ENCODE results near the gene PDLIM1.

- TF ChIP-seq SMARCA5 (IDR thresholded peaks at IDR 0.05), result no peak
- TF ChIP-seq TCF12 (IDR thresholded peaks at IDR 0.05; ENCODE audit: low read depth, low read length), result no peak
- TF ChIP-seq MTA3 (IDR thresholded peaks at IDR 0.05; ENCODE audit: borderline replicate concordance, low read length), result no peak
- TF ChIP-seq, protein P1, sequence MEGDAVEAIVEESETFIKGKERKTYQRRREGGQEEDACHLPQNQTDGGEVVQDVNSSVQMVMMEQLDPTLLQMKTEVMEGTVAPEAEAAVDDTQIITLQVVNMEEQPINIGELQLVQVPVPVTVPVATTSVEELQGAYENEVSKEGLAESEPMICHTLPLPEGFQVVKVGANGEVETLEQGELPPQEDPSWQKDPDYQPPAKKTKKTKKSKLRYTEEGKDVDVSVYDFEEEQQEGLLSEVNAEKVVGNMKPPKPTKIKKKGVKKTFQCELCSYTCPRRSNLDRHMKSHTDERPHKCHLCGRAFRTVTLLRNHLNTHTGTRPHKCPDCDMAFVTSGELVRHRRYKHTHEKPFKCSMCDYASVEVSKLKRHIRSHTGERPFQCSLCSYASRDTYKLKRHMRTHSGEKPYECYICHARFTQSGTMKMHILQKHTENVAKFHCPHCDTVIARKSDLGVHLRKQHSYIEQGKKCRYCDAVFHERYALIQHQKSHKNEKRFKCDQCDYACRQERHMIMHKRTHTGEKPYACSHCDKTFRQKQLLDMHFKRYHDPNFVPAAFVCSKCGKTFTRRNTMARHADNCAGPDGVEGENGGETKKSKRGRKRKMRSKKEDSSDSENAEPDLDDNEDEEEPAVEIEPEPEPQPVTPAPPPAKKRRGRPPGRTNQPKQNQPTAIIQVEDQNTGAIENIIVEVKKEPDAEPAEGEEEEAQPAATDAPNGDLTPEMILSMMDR (IDR thresholded peaks at IDR 0.05 in 2 of 3, conservative IDR thresholded peaks at IDR 0.05 in 1 of 3; ENCODE audit: control insufficient read depth in 2 of 3, extremely low read depth in 1 of 3, insufficient read depth in 1 of 3, low read depth in 3 of 3, low read length in 3 of 3), result no peak
- no peak for TF ChIP-seq RFX5 (IDR thresholded peaks at IDR 0.05; ENCODE audit: low read depth, low read length)
- TF ChIP-seq POLR2AphosphoS2 (IDR thresholded peaks at IDR 0.05; ENCODE audit: low read depth, low read length), result no peak
- no peak for TF ChIP-seq SMC3 (IDR thresholded peaks at IDR 0.05; ENCODE audit: borderline replicate concordance, low read length)
- TF ChIP-seq CEBPB (IDR thresholded peaks at IDR 0.05; ENCODE audit: borderline replicate concordance in 1 of 2, low read depth in 2 of 2, low read length in 2 of 2), result no peak
- TF ChIP-seq YY1 (IDR thresholded peaks at IDR 0.05; ENCODE audit: low read depth, low read length), result no peak
- no peak for TF ChIP-seq RAD21 (IDR thresholded peaks at IDR 0.05; ENCODE audit: insufficient read depth, low read depth, low read length)
- TF ChIP-seq MXI1 (IDR thresholded peaks at IDR 0.05; ENCODE audit: low read depth, low read length), result no peak
- no peak for TF ChIP-seq POLR2A (IDR thresholded peaks at IDR 0.05; ENCODE audit: low read depth, low read length)
- no peak for TF ChIP-seq BRCA1 (IDR thresholded peaks at IDR 0.05; ENCODE audit: low read depth, low read length)
Measured at GRCh38 chr10:95211606-95212279, 79.1 kb downstream of the PDLIM1 start.

Measured in GM12878 (cell line).